HepG2 (cell line): Measurements from ENCODE around the gene PEX5L. TPM values are rescaled to one million over a fixed set of nuclear protein-coding genes. Genes with fewer than 3 reads are reported as not detected.
"Not testable (repeated sequence)": the region's sequence is repeated elsewhere in the genome, so short reads cannot be mapped to it uniquely, and the experiment has no call there.

Experiments used
- ATAC-seq: fragments of 200-7000 bp; cut with Tn5 transposase; 3 replicates; pipeline ENCODE4 v1.9.1; 2020; ENCODE audit warnings: mild to moderate bottlenecking, moderate library complexity
- BruUV-seq: library from RNA; stranded (reverse); fragments of 400-500 nt; replicated peaks from 2 replicates; lab custom pipeline; 2021; lab: Mats Ljungman, UMichigan
- CTCF ChIA-PET: fragments of 300-600 bp; formaldehyde crosslinking; extraction: SDS; loops from one replicate; lab custom pipeline; 2021; ENCODE audit warnings: low total read pairs, inconsistent platforms, low intra/inter-chr PET ratio; lab: Yijun Ruan, JAX
- POLR2A ChIA-PET: fragments of 350-600 bp; sonication (Branson Sonifier 250); formaldehyde crosslinking; loops from one replicate; lab custom pipeline; 2020; ENCODE audit warnings: antibody characterized with exemption, inconsistent platforms; lab: Yijun Ruan, JAX
- DNase-seq: peaks from one replicate; pipeline ENCODE4 v3.0.0-alpha.2; 2015; ENCODE audit warnings: low spot score
- FAIRE-seq: peaks from 3 replicates; lab custom pipeline; 2011; peaks lifted over from hg19 to GRCh38; lab: Jason Lieb, UNC
- H2AFZ ChIP-seq: one replicate; pipeline ENCODE4 v1.6.1; 2011; ENCODE audit warnings: low read length, inconsistent platforms
- H3K27ac ChIP-seq: fragments of 300-600 bp; 3 replicates; pipeline ENCODE4 v1.8.0; 2011; ENCODE audit warnings: mixed run types, mild to moderate bottlenecking, mixed read lengths, low read length, inconsistent platforms; ENCODE audit not compliant: insufficient read depth; ENCODE audit errors: extremely low read length
- H3K27me3 ChIP-seq, 2 experiments: fragments of 200-600 bp in 1 of 2; 2 replicates in 1 of 2; 3 replicates in 1 of 2; pipeline versions ENCODE4 v1.6.0 to v1.8.0; 2011; ENCODE audit warnings: low read length in 2 of 2, mild to moderate bottlenecking in 2 of 2, moderate library complexity in 2 of 2, inconsistent platforms in 1 of 2; ENCODE audit not compliant: insufficient read depth in 2 of 2, control insufficient read depth in 1 of 2
- H3K36me3 ChIP-seq, 2 experiments: fragments of 200-600 bp in 1 of 2; replicated peaks in 1 of 2; 2 replicates in 1 of 2; 3 replicates in 1 of 2; pipeline versions ENCODE4 v1.5.1 to v1.8.0; 2011; ENCODE audit warnings: low read length in 2 of 2, inconsistent platforms in 1 of 2; ENCODE audit not compliant: insufficient read depth in 2 of 2, control insufficient read depth in 1 of 2
- H3K4me1 ChIP-seq: 2 replicates; pipeline ENCODE4 v1.5.1; 2012; ENCODE audit warnings: low read length, inconsistent platforms; ENCODE audit not compliant: insufficient read depth
- H3K4me2 ChIP-seq: 2 replicates; pipeline ENCODE4 v1.6.0; 2011; ENCODE audit warnings: low read depth, low read length, inconsistent platforms
- H3K4me3 ChIP-seq, 3 experiments: fragments of 200-600 bp in 1 of 3; sonication (generic), shearing (Covaris generic) in 1 of 3; replicated peaks in 1 of 3; 2 replicates each; pipeline ENCODE4 v1.5.1; 2011 to 2016; ENCODE audit warnings: low read length in 3 of 3, inconsistent platforms in 2 of 3, low read depth in 2 of 3, mild to moderate bottlenecking in 2 of 3, control low read depth in 1 of 3, mixed read lengths in 1 of 3; ENCODE audit not compliant: insufficient read depth in 1 of 3
- H3K79me2 ChIP-seq: one replicate; pipeline ENCODE4 v1.6.1; 2011; ENCODE audit warnings: low read length, inconsistent platforms; ENCODE audit not compliant: insufficient read depth
- H3K9ac ChIP-seq: 2 replicates; pipeline ENCODE4 v1.6.0; 2011; ENCODE audit warnings: mild to moderate bottlenecking, low read depth, low read length, inconsistent platforms; ENCODE audit not compliant: insufficient read depth
- H3K9me3 ChIP-seq: 2 replicates; pipeline ENCODE4 v1.5.1; 2012; ENCODE audit warnings: mild to moderate bottlenecking, low read length
- H4K20me1 ChIP-seq: 2 replicates; pipeline ENCODE4 v1.6.0; 2011; ENCODE audit warnings: inconsistent platforms, mild to moderate bottlenecking, low read length, moderate library complexity; ENCODE audit not compliant: insufficient read depth
- ATF1 ChIP-seq: IDR thresholded peaks from 2 replicates; pipeline ENCODE4 v1.6.1; 2016; ENCODE audit warnings: mild to moderate bottlenecking, control low read depth
- ATF7-NPFF ChIP-seq: sonication (generic); formaldehyde crosslinking; IDR thresholded peaks from 2 replicates; pipeline ENCODE4 v1.8.1; 2023; ENCODE audit warnings: mild to moderate bottlenecking, low read depth, missing genetic modification reagents, moderate library complexity
- FOSL1 ChIP-seq: sonication (generic); formaldehyde crosslinking; IDR thresholded peaks from 2 replicates; pipeline ENCODE4 v1.9.0; 2021; ENCODE audit warnings: missing genetic modification reagents, borderline replicate concordance
- LCORL ChIP-seq, 2 experiments: fragments of 450-650 bp in 1 of 2; sonication (generic) in 1 of 2; formaldehyde crosslinking in 1 of 2; IDR thresholded peaks; 2 replicates each; pipeline versions ENCODE4 v1.5.0 to v1.6.1; 2017 to 2020; ENCODE audit warnings: antibody characterized with exemption in 1 of 2, missing genetic modification reagents in 1 of 2
- POLR2G ChIP-seq: fragments of 200-400 bp; formaldehyde crosslinking; IDR thresholded peaks from 2 replicates; pipeline ENCODE4 v1.6.1; 2018; ENCODE audit warnings: mild to moderate bottlenecking, low read depth, low read length, moderate library complexity
- REL ChIP-seq: sonication (generic); formaldehyde crosslinking; conservative IDR thresholded peaks from 2 replicates; pipeline ENCODE4 v1.8.0; 2022; ENCODE audit warnings: mild to moderate bottlenecking, missing genetic modification reagents, moderate library complexity
- SNAI1 ChIP-seq: sonication (generic); formaldehyde crosslinking; IDR thresholded peaks from 2 replicates; pipeline ENCODE4 v1.5.0; 2020; ENCODE audit warnings: mild to moderate bottlenecking, missing genetic modification reagents, borderline replicate concordance
- SP140L ChIP-seq: sonication (generic); formaldehyde crosslinking; IDR thresholded peaks from 2 replicates; pipeline ENCODE4 v1.4.0; 2020; ENCODE audit warnings: missing genetic modification reagents, borderline replicate concordance
- THAP11 ChIP-seq: IDR thresholded peaks from 2 replicates; pipeline ENCODE4 v1.6.1; 2016; ENCODE audit warnings: missing biosample characterization, missing genetic modification reagents
- TMF1 ChIP-seq: sonication (generic); formaldehyde crosslinking; IDR thresholded peaks from 2 replicates; pipeline ENCODE4 v1.8.1; 2022; ENCODE audit warnings: low read depth, missing genetic modification reagents
- ZBTB42 ChIP-seq: sonication (generic); formaldehyde crosslinking; IDR thresholded peaks from 2 replicates; pipeline ENCODE4 v1.5.0; 2020; ENCODE audit warnings: mild to moderate bottlenecking, missing genetic modification reagents
- ZFP36L2 ChIP-seq: sonication (generic); formaldehyde crosslinking; IDR thresholded peaks from 2 replicates; pipeline ENCODE4 v1.4.0; 2020; ENCODE audit warnings: missing genetic modification reagents
- ZNF101 ChIP-seq: sonication (generic); formaldehyde crosslinking; IDR thresholded peaks from 2 replicates; pipeline ENCODE4 v1.4.0; 2020; ENCODE audit warnings: mild to moderate bottlenecking, low read depth, missing genetic modification reagents, borderline replicate concordance
- ZNF160 ChIP-seq: sonication (generic); formaldehyde crosslinking; IDR thresholded peaks from 2 replicates; pipeline ENCODE4 v1.8.0; 2022; ENCODE audit warnings: mild to moderate bottlenecking, inconsistent platforms, missing genetic modification reagents
- ZNF180 ChIP-seq: sonication (generic); formaldehyde crosslinking; IDR thresholded peaks from 2 replicates; pipeline ENCODE4 v1.4.0; 2020; ENCODE audit warnings: low read depth, missing genetic modification reagents, borderline replicate concordance
- ZNF557 ChIP-seq: sonication (generic); formaldehyde crosslinking; IDR thresholded peaks from 2 replicates; pipeline ENCODE4 v1.4.0; 2020; ENCODE audit warnings: missing genetic modification reagents
- ZNF619 ChIP-seq: sonication (generic); formaldehyde crosslinking; IDR thresholded peaks from 2 replicates; pipeline ENCODE4 v1.4.0; 2020; ENCODE audit warnings: mild to moderate bottlenecking, missing genetic modification reagents
- WGBS: methylation state at CpG from one replicate; pipeline ENCODE4 v1.1.6; 2017; ENCODE audit warnings: low lambda C conversion rate; 5-methylcytosine and 5-hydroxymethylcytosine counted together
- in situ Hi-C: cut with HindIII; loops from 2 replicates; pipeline ENCODE4 v1.10.0; 2017; ENCODE audit warnings: low pct_unique_long_range_greater_than_20kb; ENCODE audit not compliant: extremely low pct_ligation_motif_present
- intact Hi-C: fragments of 100-400 bp; cut with micrococcal nuclease; formaldehyde crosslinking; loops from one replicate; pipeline ENCODE4 v1.10.0; 2022; ENCODE audit not compliant: unreplicated experiment
- polyA plus RNA-seq, 8 experiments: library from polyadenylated mRNA; depleted of rRNA in 3 of 8; stranded (reverse) in 7 of 8; unstranded in 1 of 8; fragments of >200 nt; fragmentation: Illumina TruSeq in 4 of 8; extraction: Trizol in 4 of 8; gene quantifications; 2 replicates each; pipeline versions ENCODE4 v1.2.1 to v1.2.3, GENCODE V29; 2011 to 2016; ENCODE audit warnings: low read depth in 4 of 8, missing spikeins in 1 of 8, mixed read lengths in 1 of 8; ENCODE audit not compliant: insufficient read depth in 1 of 8
- total RNA-seq, 5 experiments: library from RNA; depleted of rRNA; stranded (reverse); fragments of >200 nt; fragmentation: Illumina TruSeq; extraction: Trizol; gene quantifications; 2 replicates each; pipeline ENCODE4 v1.2.3, GENCODE V29; 2016; ENCODE audit warnings: low read depth in 1 of 5
- TF ChIP-seq, protein P1 (sequence below): sonication (generic); formaldehyde crosslinking; IDR thresholded peaks from 2 replicates; pipeline ENCODE4 v1.8.0; 2022; ENCODE audit warnings: missing genetic modification reagents, low read depth, mild to moderate bottlenecking, borderline replicate concordance

The PEX5L gene
- total and polyA plus RNA-seq, 2 of the 13 experiments (the other 11 are each of a cell fraction or from before 2014, with no cell fraction given): not detected

DNA sequence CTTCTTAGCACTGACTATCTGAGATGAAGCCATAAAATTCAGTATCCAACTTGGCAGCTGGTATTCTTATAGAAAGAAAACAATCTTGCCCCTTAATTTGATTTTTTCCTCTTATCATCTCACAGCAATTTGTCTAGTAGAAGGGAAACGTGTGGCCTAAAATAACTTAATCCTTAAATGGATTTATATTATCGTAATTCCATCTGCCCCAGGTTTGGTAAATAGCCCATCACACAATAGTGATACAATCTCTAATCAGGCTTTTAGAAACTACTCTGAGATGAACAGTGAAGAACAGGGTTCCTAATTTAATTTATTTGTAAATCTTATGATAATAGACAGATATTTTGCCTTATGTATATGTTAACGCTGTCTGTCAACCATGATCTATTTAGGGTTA, 24.8 kb downstream of the PEX5L start (continued):
- TF ChIP-seq THAP11 (CRISPR knock-in tag): no peak

DNA sequence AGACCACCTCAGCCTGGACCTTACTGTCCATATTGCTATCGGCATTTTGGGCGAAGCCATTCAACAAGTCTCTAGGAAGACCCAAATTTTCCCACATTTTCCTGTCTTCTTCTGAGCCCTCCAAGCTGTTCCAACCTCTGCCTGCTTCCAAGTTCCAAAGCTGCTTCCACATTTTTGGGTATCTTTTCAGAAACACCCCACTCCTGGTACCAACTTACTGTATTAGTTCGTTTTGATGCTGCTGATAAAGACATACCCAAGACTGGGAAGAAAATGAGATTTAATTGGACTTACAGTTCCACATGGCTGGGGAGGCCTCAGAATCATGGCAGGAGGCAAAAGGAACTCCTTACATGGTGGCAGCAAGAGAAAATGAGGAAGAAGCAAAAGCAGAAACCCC, 28.4 kb downstream of the PEX5L start:
- H3K79me2 ChIP-seq, POLR2A ChIA-PET, FAIRE-seq, CTCF ChIA-PET, intact Hi-C loops, H3K4me1 ChIP-seq, H3K36me3 ChIP-seq, H3K4me3 ChIP-seq, BruUV-seq, in situ Hi-C loops, H3K4me2 ChIP-seq, ATAC-seq, H2AFZ ChIP-seq, H3K27me3 ChIP-seq, H3K27ac ChIP-seq, H4K20me1 ChIP-seq, DNase-seq, H3K9ac ChIP-seq: not testable (repeated sequence)
- peaks cover 15% of the 10 kb centered on the region for H3K9me3 ChIP-seq
- 23% methylated on average over 3 of the region's 3 CpGs for WGBS

GRCh38 chr3:180004542-180004941, 32.2 kb downstream of the PEX5L start:
- no peak for DNase-seq
- H3K27ac ChIP-seq: no peak overlapping the region
- 0% methylated on average over 2 of the region's 2 CpGs for WGBS
- ChIA-PET CTCF (no interaction called here), POLR2A (no interaction called here)
- no peak for ATAC-seq
- H2AFZ ChIP-seq: no peak overlapping the region
- H3K27me3 ChIP-seq: no peaks in the 10 kb centered on the region
- H3K9me3 ChIP-seq: peaks cover 15% of the 10 kb centered on the region
- intact Hi-C loops (no loop called here), in situ Hi-C loops (no loop called here)
- no peaks in the 10 kb centered on the region for H3K36me3 ChIP-seq
- H3K9ac ChIP-seq: no peak overlapping the region
- no peaks in the 10 kb centered on the region for H3K4me1 ChIP-seq
- no peak overlapping the region for H3K4me2 ChIP-seq
- BruUV-seq: no TSS peak
- H3K79me2 ChIP-seq: no peaks in the 10 kb centered on the region
- no peak for FAIRE-seq
- H4K20me1 ChIP-seq: no peaks in the 10 kb centered on the region
- TF ChIP-seq ATF1 (no peak), ZNF180 (no peak), ZFP36L2 (CRISPR knock-in tag) (no peak), ZNF557 (no peak), REL (CRISPR knock-in tag) (no peak), FOSL1 (CRISPR knock-in tag) (no peak), SNAI1 (no peak), ZBTB42 (no peak), LCORL (IDR thresholded peaks at IDR 0.05) (no peak), LCORL (CRISPR knock-in tag; IDR thresholded peaks at IDR 0.05) (no peak), SP140L (CRISPR knock-in tag) (no peak), ZNF101 (CRISPR knock-in tag) (no peak), TMF1 (CRISPR knock-in tag) (no peak), ATF7-NPFF (CRISPR knock-in tag) (no peak), ZNF160 (CRISPR knock-in tag) (no peak), POLR2G (no peak), ZNF619 (CRISPR knock-in tag) (no peak)
- TF ChIP-seq, protein P1, sequence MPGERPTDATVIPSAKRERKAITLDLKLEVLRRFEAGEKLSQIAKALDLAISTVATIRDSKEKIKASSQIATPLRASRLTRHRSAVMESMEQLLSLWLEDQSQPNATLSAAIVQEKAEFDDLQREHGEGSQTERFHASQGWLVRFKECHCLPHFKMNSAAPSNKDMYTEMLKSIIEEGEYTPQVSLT (CRISPR knock-in tag): no peak
- TF ChIP-seq, all 625 proteins: peak for 0
- no peak overlapping the region for H3K4me3 ChIP-seq
